ENCODE results near the gene CHST15. TPM values are rescaled to one million over a fixed set of nuclear protein-coding genes. Genes with fewer than 3 reads are reported as not detected.

CHST15 gene
- total and polyA plus RNA-seq, 2 of the 4 experiments (the other 2 are of a cell fraction): 0.14 to 0.18 TPM

DNA sequence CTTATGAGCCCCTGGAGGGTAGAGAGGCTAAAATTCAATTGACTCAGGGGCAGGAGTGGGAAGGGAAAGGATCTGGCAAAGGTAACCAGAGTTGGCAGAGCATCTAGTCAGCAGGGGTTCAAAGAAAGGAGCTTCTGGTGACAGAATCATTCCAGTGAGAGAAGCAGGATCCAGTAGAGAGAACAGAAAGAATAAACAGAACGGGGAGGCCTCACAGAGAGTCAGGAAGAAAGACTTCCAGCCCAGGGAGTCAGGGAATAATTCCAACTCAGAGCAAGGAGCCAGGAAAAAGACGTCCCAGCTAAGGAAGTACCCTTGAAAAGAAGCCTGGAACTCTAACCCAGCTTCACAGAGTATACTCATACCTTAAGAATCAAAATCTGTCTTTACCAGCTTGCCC lies 135.2 kb downstream of the CHST15 start:
- H2AK5ac ChIP-seq (ENCODE audit: low read depth, low read length): no peak overlapping the region
- no peak overlapping the region for H3K9ac ChIP-seq (ENCODE audit: low read depth, low read length)
- intact Hi-C loops (cut with micrococcal nuclease): no loop called here
- H2AK9ac ChIP-seq (replicated peaks; ENCODE audit: low read depth, low read length, poor library complexity): no peak overlapping the region
- no peak for DNase-seq
- H3K18ac ChIP-seq (ENCODE audit: low read depth, low read length): no peak overlapping the region
- H3K56ac ChIP-seq (ENCODE audit: extremely low read depth, insufficient read depth, low read length): no peak overlapping the region
- no peak overlapping the region for H3K4me2 ChIP-seq (ENCODE audit: low read depth, low read length)
- H2BK5ac ChIP-seq (ENCODE audit: low read depth, low read length, poor library complexity, severe bottlenecking): no peak overlapping the region
- no peak overlapping the region for H2AFZ ChIP-seq (replicated peaks; ENCODE audit: low read length, poor library complexity)
- no peaks in the 10 kb centered on the region for H3K9me1 ChIP-seq (ENCODE audit: insufficient read depth, low read length)
- H3K9me3 ChIP-seq (ENCODE audit: control insufficient read depth, insufficient read depth, low read length): no peaks in the 10 kb centered on the region
- in situ Hi-C loops (cut with MboI; ENCODE audit: low sequenced_read_pairs): loop anchor here (25.0 kb wide), 1 partner anchor 921 kb away; no protein-coding TSS in a partner anchor
- WGBS, 2 experiments (ENCODE audit: extremely low coverage in 2 of 2, insufficient read length in 1 of 2): no CpG with 5 or more reads among the region's 2 CpGs
- BruUV-seq (replicated peaks): no TSS peak
- H3K4me3 ChIP-seq (ENCODE audit: insufficient read depth, low read depth, low read length): no peak overlapping the region
- H3K4me1 ChIP-seq (ENCODE audit: control insufficient read depth, insufficient read depth, low read length): no peaks in the 10 kb centered on the region
- no peak for TF ChIP-seq BHLHE40 (IDR thresholded peaks at IDR 0.05; ENCODE audit: low read depth, low read length)
- no peak for TF ChIP-seq RAD21 (IDR thresholded peaks at IDR 0.05; ENCODE audit: low read length)
- TF ChIP-seq, protein P1, sequence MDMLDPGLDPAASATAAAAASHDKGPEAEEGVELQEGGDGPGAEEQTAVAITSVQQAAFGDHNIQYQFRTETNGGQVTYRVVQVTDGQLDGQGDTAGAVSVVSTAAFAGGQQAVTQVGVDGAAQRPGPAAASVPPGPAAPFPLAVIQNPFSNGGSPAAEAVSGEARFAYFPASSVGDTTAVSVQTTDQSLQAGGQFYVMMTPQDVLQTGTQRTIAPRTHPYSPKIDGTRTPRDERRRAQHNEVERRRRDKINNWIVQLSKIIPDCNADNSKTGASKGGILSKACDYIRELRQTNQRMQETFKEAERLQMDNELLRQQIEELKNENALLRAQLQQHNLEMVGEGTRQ (IDR thresholded peaks at IDR 0.05; ENCODE audit: low read depth, low read length): no peak
- TF ChIP-seq MXI1 (IDR thresholded peaks at IDR 0.05; ENCODE audit: borderline replicate concordance, low read depth, low read length): no peak
- H4K8ac ChIP-seq (ENCODE audit: low read depth in 2 of 2, low read length in 2 of 2): no peak overlapping the region
- H4K91ac ChIP-seq (ENCODE audit: insufficient read depth, low read depth, low read length): no peak overlapping the region
- H3K27me3 ChIP-seq (ENCODE audit: control insufficient read depth, insufficient read depth, low read length): no peaks in the 10 kb centered on the region
- H3K36me3 ChIP-seq (ENCODE audit: control insufficient read depth, insufficient read depth, low read length): no peaks in the 10 kb centered on the region
- H3K27ac ChIP-seq (ENCODE audit: insufficient read depth, low read length): no peak overlapping the region
- no peak overlapping the region for H2BK120ac ChIP-seq (ENCODE audit: low read depth, low read length)
- ATAC-seq (ENCODE audit: low read depth): no peak
- H3K4ac ChIP-seq (ENCODE audit: low read depth, low read length): no peak overlapping the region
- ChIA-PET CTCF (no interaction called here), POLR2A (ENCODE audit: unreplicated experiment) (no interaction called here)
- no peaks in the 10 kb centered on the region for H3K79me1 ChIP-seq (ENCODE audit: low read depth in 1 of 2, low read length in 2 of 2)
- H4K5ac ChIP-seq (ENCODE audit: low read depth, low read length): no peak overlapping the region
- no peak overlapping the region for H3K14ac ChIP-seq (replicated peaks; ENCODE audit: low read depth, low read length)
- dilution Hi-C loops (cut with HindIII; ENCODE audit: low sequenced_read_pairs, unreplicated experiment): no loop called here
- no peak overlapping the region for H2BK15ac ChIP-seq (ENCODE audit: low read depth, low read length)
- H4K20me1 ChIP-seq (ENCODE audit: insufficient read depth, low read length): no peaks in the 10 kb centered on the region
- H3K23ac ChIP-seq (ENCODE audit: low read depth, low read length): no peak overlapping the region
- H2BK20ac ChIP-seq (ENCODE audit: low read depth, low read length): no peak overlapping the region

Other genes with a start within 250 kb of the CHST15 start
- not detected in 2 replicates for gene CPXM2, start 201.8 kb downstream of the CHST15 start, total RNA-seq (2012; rRNA removed)
- gene CPXM2, start 201.8 kb downstream of the CHST15 start, polyA plus RNA-seq (2012; rRNA removed): not detected in 2 replicates

All from IMR-90 (cell line).